HCT116 (cell line): ENCODE measurements around the gene PGC. TPM values are rescaled to one million over a fixed set of nuclear protein-coding genes. Genes with fewer than 3 reads are reported as not detected.

Experiments used
- ATAC-seq: fragments of 200-7000 bp; cut with Tn5 transposase; 2 replicates; pipeline ENCODE4 v1.9.1; 2020; ENCODE audit warnings: mild to moderate bottlenecking, moderate library complexity
- BruUV-seq: library from RNA; stranded (reverse); fragments of 400-500 nt; replicated peaks from 2 replicates; lab custom pipeline; 2021; lab: Mats Ljungman, UMichigan
- CTCF ChIA-PET: fragments of 300-600 bp; sonication (Branson Sonifier 250); formaldehyde crosslinking; loops from one replicate; lab custom pipeline; 2021; ENCODE audit warnings: antibody characterized with exemption; lab: Charles Lee
- POLR2A ChIA-PET: fragments of 300-600, 350-600 bp; sonication (Branson Sonifier 250); formaldehyde crosslinking; loops from one replicate; lab custom pipeline; 2021; ENCODE audit warnings: antibody characterized with exemption; lab: Charles Lee
- RAD21 ChIA-PET, 2 experiments: fragments of 300-600 bp; sonication (Branson Sonifier 250); formaldehyde crosslinking; loops; one replicate each; lab custom pipeline; 2023; ENCODE audit warnings: low total read pairs in 2 of 2; ENCODE audit not compliant: uncharacterized antibody in 2 of 2, unreplicated experiment in 2 of 2, low non-redundant PET in 1 of 2; lab: Charles Lee
- DNase-seq: peaks from one replicate; pipeline ENCODE4 v3.0.0-alpha.2; 2010; ENCODE audit warnings: low read depth, low spot score
- H2AFZ ChIP-seq: fragments of 200-600 bp; shearing (Covaris generic), sonication (generic); 2 replicates; pipeline ENCODE4 v1.6.1; 2017; ENCODE audit warnings: low read depth, mixed run types, mixed read lengths, antibody characterized with exemption, low read length; ENCODE audit not compliant: poor library complexity, severe bottlenecking
- H3K27ac ChIP-seq: 2 replicates; pipeline ENCODE4 v1.5.1; 2012; ENCODE audit warnings: low read depth, low read length
- H3K27me3 ChIP-seq: fragments of 200-600 bp; sonication (generic); 2 replicates; pipeline ENCODE4 v1.6.1; 2016; ENCODE audit warnings: mixed run types, low read length, mixed read lengths; ENCODE audit not compliant: insufficient read depth
- H3K36me3 ChIP-seq, 2 experiments: fragments of 200-500 bp in 1 of 2; fragments of 200-600 bp in 1 of 2; sonication (Bioruptor generic) in 1 of 2; sonication (generic) in 1 of 2; 2 replicates each; pipeline versions ENCODE4 v1.5.1 to v1.6.1; 2014 to 2016; ENCODE audit warnings: low read length in 2 of 2, inconsistent platforms in 1 of 2, mixed read lengths in 1 of 2, mixed run types in 1 of 2; ENCODE audit not compliant: insufficient read depth in 2 of 2, control insufficient read depth in 1 of 2
- H3K4me1 ChIP-seq, 2 experiments: fragments of 200-600 bp in 1 of 2; sonication (generic) in 1 of 2; 2 replicates each; pipeline versions ENCODE4 v1.5.1 to v1.6.1; 2012 to 2017; ENCODE audit warnings: low read length in 2 of 2, inconsistent platforms in 1 of 2, mild to moderate bottlenecking in 1 of 2, mixed read lengths in 1 of 2, mixed run types in 1 of 2, moderate library complexity in 1 of 2; ENCODE audit not compliant: insufficient read depth in 2 of 2, control insufficient read depth in 1 of 2
- H3K4me2 ChIP-seq: fragments of 200-600 bp; sonication (generic); 2 replicates; pipeline ENCODE4 v1.6.1; 2017; ENCODE audit warnings: mixed run types, low read length, mixed read lengths
- H3K4me3 ChIP-seq, 2 experiments: fragments of 200-600 bp in 1 of 2; sonication (generic) in 1 of 2; replicated peaks in 1 of 2; 2 replicates each; pipeline ENCODE4 v1.5.1; 2011 to 2016; ENCODE audit warnings: low read length in 2 of 2, control low read depth in 1 of 2, low read depth in 1 of 2, mild to moderate bottlenecking in 1 of 2, mixed read lengths in 1 of 2, mixed run types in 1 of 2
- H3K79me2 ChIP-seq: fragments of 200-600 bp; sonication (generic); 2 replicates; pipeline ENCODE4 v1.6.1; 2017; ENCODE audit warnings: mild to moderate bottlenecking, mixed run types, low read length, moderate library complexity, mixed read lengths; ENCODE audit not compliant: insufficient read depth
- H3K9ac ChIP-seq: fragments of 200-600 bp; sonication (generic); 2 replicates; pipeline ENCODE4 v1.6.1; 2016; ENCODE audit warnings: low read length, mixed read lengths
- H3K9me2 ChIP-seq: fragments of 200-600 bp; sonication (generic), shearing (Covaris generic); 2 replicates; pipeline ENCODE4 v1.6.1; 2017; ENCODE audit warnings: mixed run types, mild to moderate bottlenecking, moderate library complexity; ENCODE audit not compliant: insufficient read depth
- H3K9me3 ChIP-seq, 2 experiments: fragments of 200-500 bp in 1 of 2; fragments of 200-600 bp in 1 of 2; sonication (Bioruptor generic) in 1 of 2; sonication (generic) in 1 of 2; 2 replicates each; pipeline ENCODE4 v1.6.1; 2014 to 2017; ENCODE audit warnings: low read length in 2 of 2, mixed read lengths in 2 of 2, inconsistent platforms in 1 of 2, low read depth in 1 of 2, mild to moderate bottlenecking in 1 of 2, mixed run types in 1 of 2, moderate library complexity in 1 of 2; ENCODE audit not compliant: control insufficient read depth in 1 of 2, insufficient read depth in 1 of 2
- H4K20me1 ChIP-seq: fragments of 200-600 bp; sonication (generic), shearing (Covaris generic); 2 replicates; pipeline ENCODE4 v1.6.1; 2017; ENCODE audit warnings: mixed run types, mild to moderate bottlenecking, moderate library complexity; ENCODE audit not compliant: insufficient read depth
- CBX3 ChIP-seq: IDR thresholded peaks from 2 replicates; pipeline ENCODE4 v1.6.1; 2012; ENCODE audit warnings: low read depth
- CEBPB ChIP-seq: IDR thresholded peaks from 2 replicates; pipeline ENCODE4 v1.6.1; 2012; ENCODE audit warnings: low read depth
- CTCF ChIP-seq, 3 experiments: fragments of 200-600 bp in 1 of 3; sonication (generic) in 1 of 3; IDR thresholded peaks in 2 of 3; conservative IDR thresholded peaks in 1 of 3; 2 replicates each; pipeline ENCODE4 v1.5.1; 2012 to 2017; ENCODE audit warnings: low read depth in 2 of 3, low read length in 2 of 3, antibody characterized with exemption in 1 of 3, borderline replicate concordance in 1 of 3, control low read depth in 1 of 3, mild to moderate bottlenecking in 1 of 3, mixed read lengths in 1 of 3, mixed run types in 1 of 3, moderate library complexity in 1 of 3; ENCODE audit not compliant: insufficient read depth in 1 of 3
- EGR1 ChIP-seq: IDR thresholded peaks from 2 replicates; pipeline ENCODE4 v1.6.1; 2012; ENCODE audit warnings: low read depth
- ELF1 ChIP-seq: IDR thresholded peaks from 2 replicates; pipeline ENCODE4 v1.6.1; 2012; ENCODE audit warnings: low read depth, borderline replicate concordance
- EZH2 ChIP-seq: fragments of 200-600 bp; sonication (generic); IDR thresholded peaks from 2 replicates; pipeline ENCODE4 v1.6.1; 2017; ENCODE audit warnings: antibody characterized with exemption, mixed run types
- EZH2phosphoT487 ChIP-seq: fragments of 200-600 bp; IDR thresholded peaks from 2 replicates; pipeline ENCODE4 v1.6.1; 2018; ENCODE audit warnings: antibody characterized with exemption, borderline replicate concordance
- MAX ChIP-seq: IDR thresholded peaks from 2 replicates; pipeline ENCODE4 v1.6.1; 2012
- POLR2A ChIP-seq: IDR thresholded peaks from 2 replicates; pipeline ENCODE4 v1.7.0; 2011; ENCODE audit warnings: borderline replicate concordance; ENCODE audit not compliant: insufficient read depth, insufficient read length; ENCODE audit errors: extremely low read depth
- POLR2AphosphoS5 ChIP-seq: IDR thresholded peaks from 2 replicates; pipeline ENCODE4 v1.6.1; 2011; ENCODE audit warnings: mild to moderate bottlenecking, low read depth, low read length, moderate library complexity
- REST ChIP-seq: IDR thresholded peaks from 2 replicates; pipeline ENCODE4 v1.6.1; 2012; ENCODE audit warnings: low read depth
- SP1 ChIP-seq: IDR thresholded peaks from 2 replicates; pipeline ENCODE4 v1.6.1; 2012; ENCODE audit warnings: low read depth
- SRF ChIP-seq: IDR thresholded peaks from 2 replicates; pipeline ENCODE4 v1.6.1; 2012; ENCODE audit warnings: low read depth
- TCF7L2 ChIP-seq: IDR thresholded peaks from 2 replicates; pipeline ENCODE4 v1.7.0; 2011; ENCODE audit warnings: borderline replicate concordance, inconsistent platforms; ENCODE audit not compliant: insufficient read depth, insufficient read length; ENCODE audit errors: extremely low read depth
- ZBTB33 ChIP-seq: IDR thresholded peaks from 2 replicates; pipeline ENCODE4 v1.6.1; 2011; ENCODE audit warnings: mild to moderate bottlenecking, low read length, moderate library complexity; ENCODE audit not compliant: insufficient replicate concordance; ENCODE audit errors: extremely low read depth
- intact Hi-C: fragments of 100-400 bp; cut with micrococcal nuclease; formaldehyde crosslinking; loops from 2 replicates; pipeline ENCODE4 v1.10.0; 2022
- total RNA-seq: library from RNA; stranded (reverse); gene quantifications from one replicate; pipeline ENCODE4 v1.2.1, GENCODE V29; 2021; ENCODE audit not compliant: unreplicated experiment

The PGC gene
- total RNA-seq, 1 experiment from 2014 or later, result 1.2 TPM

- TF ChIP-seq CTCF (IDR thresholded peaks at IDR 0.05 in 2 of 3, conservative IDR thresholded peaks at IDR 0.05 in 1 of 3; ENCODE audit: borderline replicate concordance in 1 of 3, insufficient read depth in 1 of 3, low read depth in 2 of 3, low read length in 2 of 3), result no peak
- TF ChIP-seq POLR2AphosphoS5, result no peak
- TF ChIP-seq, all 23 proteins: peak for 0
Measured at GRCh38 chr6:41755895-41756294, 8.7 kb upstream of the PGC start (continued).

GRCh38 chr6:41750374-41750773, 3.2 kb upstream of the PGC start:
- ChIA-PET CTCF (no interaction called here), POLR2A (no interaction called here), RAD21 (no interaction called here)
- H3K4me2 ChIP-seq, result no peak overlapping the region
- no peak overlapping the region for H2AFZ ChIP-seq
- no peaks in the 10 kb centered on the region for H3K27me3 ChIP-seq
- H4K20me1 ChIP-seq, result no peaks in the 10 kb centered on the region
- no peak overlapping the region for H3K27ac ChIP-seq
- H3K4me1 ChIP-seq, result no peaks in the 10 kb centered on the region
- ATAC-seq, result no peak
- no peaks in the 10 kb centered on the region for H3K36me3 ChIP-seq
- intact Hi-C loops, result no loop called here
- BruUV-seq, result no TSS peak
- DNase-seq, result no peak
- no peaks in the 10 kb centered on the region for H3K9me2 ChIP-seq
- no peak overlapping the region for H3K9ac ChIP-seq
- no peaks in the 10 kb centered on the region for H3K79me2 ChIP-seq
- H3K4me3 ChIP-seq, result no peak overlapping the region
- H3K9me3 ChIP-seq, result no peaks in the 10 kb centered on the region
- TF ChIP-seq REST (no peak), ZBTB33 (no peak), POLR2AphosphoS5 (no peak), SRF (no peak), ELF1 (no peak), EZH2 (no peak), CTCF (IDR thresholded peaks at IDR 0.05 in 2 of 3, conservative IDR thresholded peaks at IDR 0.05 in 1 of 3; ENCODE audit: borderline replicate concordance in 1 of 3, insufficient read depth in 1 of 3, low read depth in 2 of 3, low read length in 2 of 3) (no peak), CEBPB (no peak), CBX3 (no peak), EGR1 (no peak), TCF7L2 (no peak), POLR2A (no peak), SP1 (no peak), MAX (no peak), EZH2phosphoT487 (no peak)
